GM21526 (cell line): ENCODE measurements around the gene KLHL29.
"Not testable (repeated sequence)": the region's sequence is repeated elsewhere in the genome, so short reads cannot be mapped to it uniquely, and the experiment has no call there.

Source experiments
- ATAC-seq: cut with Tn5 transposase; IDR thresholded peaks from one replicate; pipeline ENCODE4 v1.9.1; 2021; ENCODE audit warnings: moderate library complexity; ENCODE audit not compliant: unreplicated experiment, low FRiP score

Gene KLHL29

GRCh38 chr2:23384551-23385343 lies at the start of gene KLHL29:
Gene KLHL29 (plus strand): TSS chr2:23385179. CDS start chr2:23562197, 177,018 bp downstream.
- ATAC-seq: peak; percentile 63

DNA sequence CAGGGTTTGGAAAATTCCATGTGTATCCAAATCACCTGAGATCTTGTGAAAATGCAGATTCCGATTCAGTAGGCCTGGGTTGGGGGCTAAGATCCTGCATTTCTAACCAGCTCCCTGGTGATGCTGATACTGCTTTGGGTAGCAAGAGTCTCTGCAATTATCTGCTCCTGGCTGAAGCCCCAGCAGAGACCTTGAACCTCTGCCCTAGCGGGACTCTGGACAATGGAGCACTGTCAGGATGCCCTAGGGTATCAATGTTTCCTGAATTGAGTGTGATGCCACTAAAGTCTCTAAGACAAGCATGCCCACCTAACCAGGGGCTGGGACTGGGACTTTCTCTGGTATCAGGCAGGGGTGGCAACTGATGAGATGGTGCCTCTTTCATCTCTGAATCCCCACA lies 49.4 kb upstream of the KLHL29 start:
- no peak for ATAC-seq

DNA sequence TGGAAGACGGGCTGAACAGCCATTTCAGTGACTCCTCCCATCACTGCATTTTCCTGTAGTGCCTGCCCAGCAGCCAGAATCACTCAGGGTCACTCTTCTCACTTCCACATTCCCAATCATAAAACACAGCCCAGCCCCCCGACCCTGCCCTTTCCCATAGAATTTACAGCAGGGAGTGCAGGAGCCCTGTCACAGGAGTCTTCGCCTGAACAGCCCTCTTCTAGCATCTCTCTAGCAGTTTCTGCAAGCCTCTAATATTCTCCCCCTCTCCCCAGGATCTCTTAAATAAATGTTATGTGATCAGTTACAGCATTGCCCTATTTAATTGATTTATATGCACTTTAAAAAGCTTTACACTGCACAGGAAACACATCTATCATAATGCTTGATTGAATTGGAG lies 42.9 kb upstream of the KLHL29 start:
- ATAC-seq: no peak

- ATAC-seq: no peak
Measured at GRCh38 chr2:23346029-23346428, 39.0 kb upstream of the KLHL29 start.

GRCh38 chr2:23346781-23347180 lies 38.2 kb upstream of the KLHL29 start:
- ATAC-seq: no peak

DNA sequence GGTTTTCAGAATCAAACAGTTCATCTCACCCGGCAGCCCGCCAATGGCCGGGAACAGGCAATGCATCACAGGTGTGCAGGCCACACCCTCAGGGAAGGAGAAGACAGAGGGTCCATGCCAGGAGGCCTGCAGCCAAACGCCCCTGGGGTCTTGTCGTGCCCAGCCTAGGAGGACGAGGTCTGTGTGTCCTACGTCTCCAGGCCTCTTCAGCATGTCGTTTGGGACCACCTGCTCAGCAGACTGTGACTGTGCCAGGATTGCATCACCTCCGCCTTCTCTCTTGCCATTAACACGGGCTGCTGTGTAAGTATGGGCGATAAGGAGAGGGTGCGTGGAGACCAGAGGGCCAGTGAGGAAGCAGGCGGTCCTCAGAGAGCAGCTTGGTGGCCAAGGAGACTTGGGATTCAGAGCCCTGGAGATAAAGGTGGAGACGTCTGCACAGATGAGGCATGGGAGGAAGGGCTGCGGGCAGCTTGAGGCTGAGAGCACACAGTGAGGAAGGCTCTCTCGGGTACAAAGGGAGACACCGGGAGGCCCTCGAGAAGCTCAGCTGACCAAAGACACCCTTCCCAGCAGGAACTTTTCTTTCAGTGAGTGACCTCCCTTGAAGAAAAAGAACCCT lies 37.4 kb upstream of the KLHL29 start:
- no peak for ATAC-seq

- ATAC-seq: not testable (repeated sequence)
Measured at GRCh38 chr2:23348093-23348481, 36.9 kb upstream of the KLHL29 start.

DNA sequence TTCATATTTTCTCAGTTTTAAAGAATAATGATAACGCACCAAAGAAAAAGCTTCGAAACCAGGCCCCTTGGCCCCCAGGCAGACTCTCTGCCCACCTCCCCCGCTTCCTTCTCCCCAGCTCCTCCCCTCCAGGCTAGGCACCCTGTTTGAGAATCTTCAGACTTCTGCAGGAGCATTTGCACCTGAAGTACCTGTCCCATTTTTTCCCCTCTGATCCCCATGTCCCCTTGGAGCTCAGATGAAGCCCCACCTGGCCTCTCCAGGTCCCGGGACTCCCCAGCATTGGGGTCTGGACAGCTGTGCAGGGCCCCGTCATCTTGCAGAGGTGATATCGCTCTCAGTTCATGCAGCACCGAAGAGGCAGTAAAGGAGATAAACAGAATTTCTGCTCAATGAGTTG lies 35.5 kb upstream of the KLHL29 start:
- ATAC-seq: no peak

DNA sequence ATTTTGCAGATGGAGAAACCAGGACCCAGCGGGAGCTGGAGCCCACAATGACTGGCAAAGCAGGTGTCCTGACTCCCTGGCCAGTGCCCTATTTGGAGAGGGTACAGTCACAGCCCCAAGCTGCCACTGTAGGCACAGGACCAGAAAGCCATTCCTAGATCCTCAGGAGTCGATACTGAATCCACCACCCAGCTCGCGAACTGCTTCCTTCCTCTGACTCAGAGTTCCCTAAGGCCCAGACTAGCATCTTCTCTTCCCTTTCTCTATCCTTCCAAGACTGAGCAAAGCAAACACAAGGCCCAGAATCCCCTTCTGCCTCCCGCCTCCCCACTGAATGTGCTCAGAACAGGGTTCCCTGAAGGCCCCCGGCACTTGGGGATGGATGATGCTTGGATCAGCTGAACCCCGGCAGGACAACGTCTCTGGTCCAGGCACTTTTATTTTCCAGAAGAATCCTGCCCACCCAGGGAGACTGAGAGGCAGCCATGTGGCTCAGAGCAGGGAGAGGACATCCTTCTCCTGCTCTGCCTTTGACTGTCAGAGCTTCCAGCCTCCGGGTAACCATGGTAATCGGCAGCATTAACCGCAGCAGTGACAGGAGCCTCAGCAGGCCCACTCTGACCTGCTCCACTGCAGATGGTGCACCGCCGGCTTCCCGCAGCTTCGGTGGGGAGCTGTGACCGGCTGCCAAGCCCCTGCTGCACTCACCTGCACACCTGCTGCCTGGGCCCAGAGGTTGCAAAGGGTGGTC lies 34.8 kb upstream of the KLHL29 start:
- ATAC-seq: no peak

DNA sequence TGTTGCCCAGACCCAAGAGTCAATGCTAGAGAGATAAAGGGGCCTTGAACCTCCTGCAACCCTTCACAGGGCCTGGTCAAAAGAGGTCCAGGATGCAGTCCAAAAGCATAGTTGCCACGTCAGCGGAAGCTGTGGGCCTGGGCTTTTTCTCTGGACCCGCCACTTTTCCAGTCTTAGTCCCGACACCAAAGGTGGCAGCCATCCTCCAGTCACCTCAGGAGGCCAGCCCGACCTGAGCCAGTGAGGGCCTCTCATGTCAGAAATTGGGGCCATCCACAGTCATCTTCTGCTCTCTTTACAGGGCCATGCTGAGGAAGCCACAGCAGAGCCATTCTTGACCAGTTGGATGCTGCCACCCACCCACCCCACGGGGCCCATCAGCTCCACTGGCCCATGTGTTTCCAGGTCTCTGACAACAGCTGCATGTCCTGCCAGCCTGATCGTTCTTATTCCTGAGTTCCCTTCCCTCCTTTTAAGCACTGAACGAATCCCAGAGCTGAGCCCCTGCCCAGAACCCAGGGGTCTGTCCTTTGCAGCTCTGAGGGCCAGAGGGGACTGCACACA lies 34.1 kb upstream of the KLHL29 start:
- ATAC-seq: no peak

DNA sequence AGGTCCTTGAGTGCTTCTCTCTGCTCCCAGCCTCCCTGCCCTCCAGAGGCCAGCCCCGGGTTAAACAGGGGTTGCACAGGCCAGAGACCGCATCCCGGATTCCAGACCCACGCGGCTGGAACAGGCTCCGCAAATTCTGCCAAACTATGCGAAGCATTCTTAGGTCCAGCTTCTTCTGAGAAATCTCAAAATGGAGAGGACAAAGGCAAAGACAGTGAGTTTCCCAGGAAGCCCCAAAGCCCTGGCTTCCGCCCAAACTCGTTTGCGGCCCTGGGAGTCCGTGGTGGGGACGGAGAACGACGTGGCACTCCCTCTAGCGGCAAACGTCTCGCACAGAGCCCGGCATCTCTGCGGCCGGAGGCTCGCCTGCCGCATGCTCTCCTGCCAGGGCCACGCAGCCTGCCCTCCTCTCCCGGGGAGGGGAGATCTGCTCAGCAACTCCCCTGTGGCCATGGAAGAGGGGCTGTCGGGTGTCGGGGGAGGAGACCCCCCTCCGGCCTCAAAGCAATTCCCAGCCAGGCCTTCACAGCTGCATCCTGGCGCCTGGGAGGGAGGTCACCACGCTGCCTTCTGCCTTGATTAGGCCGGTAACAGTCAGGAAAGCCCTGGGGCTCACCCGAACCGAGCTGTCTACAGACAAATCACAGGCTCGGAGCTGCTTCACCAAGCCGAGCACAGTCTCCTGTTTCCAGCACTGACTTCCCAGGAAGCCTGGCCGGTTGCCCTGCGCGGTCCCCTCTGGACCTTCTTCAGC lies 33.4 kb upstream of the KLHL29 start:
- peak; percentile 93 for ATAC-seq

- ATAC-seq: peak; percentile 73
Measured at GRCh38 chr2:23354554-23354953, 30.4 kb upstream of the KLHL29 start.

DNA sequence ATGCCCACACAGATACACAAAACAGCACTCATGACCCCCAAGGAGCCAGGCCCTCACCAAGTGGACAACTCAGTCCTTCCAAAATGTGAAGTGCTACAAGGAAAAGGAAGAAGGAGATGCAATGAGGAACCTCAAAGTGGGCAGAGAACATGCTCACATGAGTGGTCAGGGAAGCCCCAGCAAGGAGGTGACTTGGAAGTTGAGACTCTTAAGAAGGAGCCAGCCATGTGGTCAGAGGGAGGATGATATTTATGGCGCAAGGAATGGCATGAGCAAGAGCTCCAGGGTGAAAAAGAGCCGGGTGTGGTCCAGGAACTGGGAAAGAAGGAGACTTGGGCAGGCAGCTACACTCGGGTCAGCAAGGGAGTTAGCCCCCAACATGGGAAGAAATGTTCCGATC lies 30.0 kb upstream of the KLHL29 start:
- no peak for ATAC-seq

GRCh38 chr2:23356711-23357110 lies 28.3 kb upstream of the KLHL29 start:
- ATAC-seq: no peak

DNA sequence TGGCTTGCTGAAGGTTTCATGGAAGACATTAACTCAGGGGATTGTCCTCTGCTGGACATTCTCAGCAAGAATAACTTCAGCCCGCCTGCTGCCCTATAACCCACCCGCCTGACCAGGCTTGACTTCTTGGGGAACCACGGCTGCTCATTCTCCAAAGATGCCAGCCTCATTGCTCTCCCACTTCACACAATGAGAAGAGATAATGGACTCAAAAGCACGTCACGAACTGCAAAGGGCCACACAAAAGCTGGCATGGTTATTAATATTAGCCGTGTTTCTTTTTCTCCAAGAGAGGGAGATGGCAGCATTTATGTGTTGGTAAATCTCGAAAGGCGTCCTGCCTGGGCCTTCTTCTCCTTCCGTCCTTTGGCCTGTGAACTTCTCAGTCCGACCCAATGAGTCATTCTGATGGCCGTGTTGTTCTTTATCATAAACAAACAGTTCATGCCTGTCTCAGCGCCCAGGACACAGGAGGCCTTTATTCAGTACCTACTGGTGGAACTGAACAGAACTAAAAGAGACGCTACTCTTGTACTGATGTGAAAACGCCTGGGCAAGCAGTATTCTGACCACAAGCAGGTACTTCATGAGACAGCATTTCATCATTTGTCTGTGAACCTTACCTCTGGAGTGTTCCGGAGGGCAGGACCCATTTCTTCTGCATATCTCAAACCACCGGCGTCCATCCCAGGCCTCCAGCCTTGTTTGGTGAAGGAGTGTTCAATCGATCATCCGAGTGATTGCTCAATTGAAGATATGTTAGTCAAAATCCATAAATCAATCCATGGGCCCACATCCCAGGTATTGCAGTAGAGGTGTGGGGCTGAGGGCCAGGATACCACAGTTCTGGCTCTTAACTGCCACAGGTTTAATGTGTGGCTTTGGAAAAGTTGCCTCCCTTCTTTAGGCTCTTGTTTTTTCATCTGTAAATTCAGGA lies 25.1 kb upstream of the KLHL29 start:
- ATAC-seq: no peak

DNA sequence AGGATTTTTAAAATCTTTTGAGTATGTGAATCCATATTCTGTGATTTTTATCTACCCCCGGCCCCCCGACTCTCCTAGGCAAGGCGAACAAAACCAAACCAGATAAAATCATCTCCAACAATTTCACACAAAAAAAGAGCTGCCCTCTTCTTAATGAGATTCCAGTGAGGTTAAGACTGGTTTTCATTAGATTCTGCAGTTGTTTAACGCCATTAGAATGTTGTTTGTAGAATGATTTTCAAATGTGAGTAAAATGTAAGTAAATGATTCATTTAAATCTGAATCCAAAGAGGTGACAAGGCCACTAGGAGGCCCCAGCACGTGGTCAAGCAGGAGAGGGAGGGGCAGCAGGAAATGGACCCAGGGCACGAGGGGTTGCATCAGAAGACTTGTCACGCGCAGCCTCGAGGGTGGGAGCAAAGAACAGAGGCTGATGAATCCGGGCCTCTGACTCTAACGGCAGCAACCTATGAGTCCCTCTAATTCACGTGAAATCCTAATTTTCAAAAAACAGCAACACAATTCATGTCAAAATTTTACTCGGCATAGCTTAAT lies 24.3 kb upstream of the KLHL29 start:
- no peak for ATAC-seq

DNA sequence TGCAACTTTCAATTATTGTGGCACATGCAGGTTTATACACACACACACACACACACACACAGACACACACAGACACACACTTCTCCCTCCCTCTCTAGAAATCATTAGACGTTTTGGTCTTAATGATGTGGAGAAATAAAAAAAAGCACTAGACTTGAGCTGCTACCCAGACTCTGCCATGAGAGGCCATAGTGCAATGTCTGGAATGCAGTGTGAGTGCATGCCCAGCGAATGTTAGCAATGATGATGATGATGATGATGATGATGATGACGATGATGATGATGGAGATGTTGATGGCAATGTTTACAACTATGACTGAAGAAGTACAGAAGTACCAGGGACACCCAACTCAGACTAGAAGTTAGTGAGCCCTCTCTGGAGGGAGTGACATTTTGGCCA lies 23.8 kb upstream of the KLHL29 start:
- ATAC-seq: no peak

- no peak for ATAC-seq
Measured at GRCh38 chr2:23363268-23363667, 21.7 kb upstream of the KLHL29 start.

GRCh38 chr2:23363831-23364230 lies 21.1 kb upstream of the KLHL29 start:
- no peak for ATAC-seq
